Naive B cell (primary cell): ENCODE results near the gene MATN3. TPM values are rescaled to one million over a fixed set of nuclear protein-coding genes. Genes with fewer than 3 reads are reported as not detected.

ENCODE experiments used
- ATAC-seq, 2 donors: fragments of 150-1000 bp; cut with Tn5 transposase; 2 replicates each; pipeline ENCODE4 v1.10.0; 2021; ENCODE audit warnings: low read depth in 2 of 2, mild to moderate bottlenecking in 2 of 2, moderate library complexity in 2 of 2
- DNase-seq: peaks from one replicate; pipeline ENCODE4 v3.0.0; 2022
- H3K27ac Mint-ChIP-seq, 6 donors: one replicate each; pipeline ENCODE4 v1.8.0; 2020 to 2022; ENCODE audit warnings: mild to moderate bottlenecking in 6 of 6, mixed read lengths in 6 of 6, moderate library complexity in 5 of 6, inconsistent platforms in 2 of 6
- H3K27me3 Mint-ChIP-seq, 3 donors: one replicate each; pipeline ENCODE4 v1.8.0; 2021 to 2022; ENCODE audit warnings: mixed read lengths in 3 of 3, mild to moderate bottlenecking in 1 of 3
- H3K36me3 Mint-ChIP-seq, 2 donors: one replicate each; pipeline ENCODE4 v1.8.0; 2020 to 2022; ENCODE audit warnings: mixed read lengths in 2 of 2, inconsistent platforms in 1 of 2, mild to moderate bottlenecking in 1 of 2
- H3K4me1 Mint-ChIP-seq, 3 donors: one replicate each; pipeline ENCODE4 v1.8.0; 2020 to 2022; ENCODE audit warnings: mixed read lengths in 3 of 3, inconsistent platforms in 1 of 3, mild to moderate bottlenecking in 1 of 3, moderate library complexity in 1 of 3
- H3K4me3 Mint-ChIP-seq, 8 donors: one replicate each; pipeline ENCODE4 v1.8.0; 2020 to 2022; ENCODE audit warnings: mild to moderate bottlenecking in 8 of 8, mixed read lengths in 8 of 8, moderate library complexity in 8 of 8, inconsistent platforms in 2 of 8
- H3K9me3 Mint-ChIP-seq, 7 donors: one replicate each; pipeline ENCODE4 v1.8.0; 2020 to 2022; ENCODE audit warnings: mixed read lengths in 7 of 7, mild to moderate bottlenecking in 5 of 7, inconsistent platforms in 2 of 7, moderate library complexity in 1 of 7
- polyA plus RNA-seq, 6 donors: library from polyadenylated mRNA; unstranded; fragments of 300-500 nt; fragmentation: Illumina TruSeq; gene quantifications; one replicate each; pipeline ENCODE4 v1.2.3, GENCODE V29; 2021; ENCODE audit warnings: low read depth in 6 of 6

The MATN3 gene
- polyA plus RNA-seq, 6 donors from 2014 or later = not detected

- Mint-ChIP-seq H3K9me3 (peaks cover 0 to 3% (median 2%) of the 10 kb centered on the region in 7 donors), H3K4me3 (no peak overlapping the region), H3K36me3 (peaks cover 43 to 50% of the 10 kb centered on the region in 2 donors), H3K27ac (no peak overlapping the region), H3K4me1 (peaks cover 0 to 16% (median 1%) of the 10 kb centered on the region in 3 donors), H3K27me3 (no peaks in the 10 kb centered on the region)
- ATAC-seq (no peak), DNase-seq (no peak)
Observed at GRCh38 chr2:20027705-20028434, 15.4 kb upstream of the MATN3 start.

- ATAC-seq (no peak), DNase-seq (no peak)
- Mint-ChIP-seq H3K4me1 (peaks cover 0 to 16% (median 3%) of the 10 kb centered on the region in 3 donors), H3K27me3 (no peaks in the 10 kb centered on the region), H3K4me3 (no peak overlapping the region), H3K36me3 (peaks cover 39 to 55% of the 10 kb centered on the region in 2 donors), H3K9me3 (peaks cover under 1 to 7% (median 3%) of the 10 kb centered on the region in 7 donors), H3K27ac (no peak overlapping the region)
Observed at GRCh38 chr2:20027260-20027677, 14.8 kb upstream of the MATN3 start.

- no peak overlapping the region for H3K27ac Mint-ChIP-seq
- peaks cover 0 to 11% (median 3%) of the 10 kb centered on the region in 3 donors for H3K4me1 Mint-ChIP-seq
- peaks cover 42 to 53% of the 10 kb centered on the region in 2 donors for H3K36me3 Mint-ChIP-seq
- no peak overlapping the region for H3K4me3 Mint-ChIP-seq
- ATAC-seq (no peak), DNase-seq (no peak)
- no peaks in the 10 kb centered on the region for H3K27me3 Mint-ChIP-seq
- peaks cover 8 to 27% (median 16%) of the 10 kb centered on the region in 7 donors for H3K9me3 Mint-ChIP-seq
Observed at GRCh38 chr2:20025065-20025786, 12.8 kb upstream of the MATN3 start.

GRCh38 chr2:20023688-20024087, 11.2 kb upstream of the MATN3 start:
- peaks cover 31 to 38% of the 10 kb centered on the region in 2 donors for H3K36me3 Mint-ChIP-seq
- H3K4me1 Mint-ChIP-seq = peaks cover 0 to 3% (median 0%) of the 10 kb centered on the region in 3 donors
- peak overlapping the region in 1 of 6 donors; percentile 54 for H3K27ac Mint-ChIP-seq
- no peak overlapping the region for H3K4me3 Mint-ChIP-seq
- no peaks in the 10 kb centered on the region for H3K27me3 Mint-ChIP-seq
- DNase-seq = no peak
- peaks cover 5 to 36% (median 20%) of the 10 kb centered on the region in 7 donors for H3K9me3 Mint-ChIP-seq
- no peak for ATAC-seq

- ATAC-seq = no peak
- Mint-ChIP-seq H3K36me3 (peaks cover 25 to 33% of the 10 kb centered on the region in 2 donors), H3K9me3 (peaks cover 5 to 36% (median 20%) of the 10 kb centered on the region in 7 donors), H3K27me3 (no peaks in the 10 kb centered on the region), H3K4me1 (peaks cover 0 to 3% (median 0%) of the 10 kb centered on the region in 3 donors), H3K4me3 (no peak overlapping the region), H3K27ac (no peak overlapping the region)
- DNase-seq = no peak
Observed at GRCh38 chr2:20021405-20022009, 9.0 kb upstream of the MATN3 start.

GRCh38 chr2:20019747-20020146, 7.3 kb upstream of the MATN3 start:
- peaks cover 5 to 37% (median 20%) of the 10 kb centered on the region in 7 donors for H3K9me3 Mint-ChIP-seq
- peaks cover 0 to 3% (median 0%) of the 10 kb centered on the region in 3 donors for H3K4me1 Mint-ChIP-seq
- H3K27ac Mint-ChIP-seq = no peak overlapping the region

GRCh38 chr2:20018601-20019152, 6.2 kb upstream of the MATN3 start:
- Mint-ChIP-seq H3K4me3 (no peak overlapping the region), H3K27ac (no peak overlapping the region), H3K9me3 (peaks cover 5 to 42% (median 22%) of the 10 kb centered on the region in 7 donors), H3K27me3 (peaks cover 11 to 14% (median 13%) of the 10 kb centered on the region in 3 donors), H3K4me1 (peaks cover 0 to 3% (median 0%) of the 10 kb centered on the region in 3 donors), H3K36me3 (peaks cover 19 to 24% of the 10 kb centered on the region in 2 donors)
- no peak for DNase-seq
- no peak for ATAC-seq

More at GRCh38 chr2:20019747-20020146, 7.3 kb upstream of the MATN3 start:
- Mint-ChIP-seq H3K36me3 (peaks cover 25 to 33% of the 10 kb centered on the region in 2 donors), H3K4me3 (peak overlapping the region in 1 of 8 donors; percentile 40), H3K27me3 (peaks cover 2 to 4% (median 3%) of the 10 kb centered on the region in 3 donors)
- no peak for ATAC-seq
- no peak for DNase-seq

GRCh38 chr2:20016346-20016745, 3.9 kb upstream of the MATN3 start:
- no peak overlapping the region for H3K27ac Mint-ChIP-seq
- ATAC-seq (no peak), DNase-seq (no peak)
- peaks cover 7 to 9% of the 10 kb centered on the region in 2 donors for H3K36me3 Mint-ChIP-seq
- H3K27me3 Mint-ChIP-seq = peaks cover 28 to 30% (median 30%) of the 10 kb centered on the region in 3 donors
- peaks cover 0 to 26% (median 14%) of the 10 kb centered on the region in 7 donors for H3K9me3 Mint-ChIP-seq
- peaks cover 6 to 9% (median 8%) of the 10 kb centered on the region in 3 donors for H3K4me1 Mint-ChIP-seq
- no peak overlapping the region for H3K4me3 Mint-ChIP-seq

- Mint-ChIP-seq H3K27me3 (peaks cover 33 to 38% (median 38%) of the 10 kb centered on the region in 3 donors), H3K9me3 (peaks cover 0 to 18% (median 8%) of the 10 kb centered on the region in 7 donors), H3K4me1 (peaks cover 6 to 9% (median 8%) of the 10 kb centered on the region in 3 donors), H3K36me3 (peaks cover 4 to 8% of the 10 kb centered on the region in 2 donors), H3K27ac (no peak overlapping the region), H3K4me3 (no peak overlapping the region)
- DNase-seq = peak; percentile 42
- ATAC-seq = peak; percentile 37 to 52
Observed at GRCh38 chr2:20015482-20016083, 3.1 kb upstream of the MATN3 start.

- Mint-ChIP-seq H3K4me3 (peak overlapping the region; percentile 41 to 91 (median 86)), H3K27ac (peak overlapping the region in 2 of 6 donors; percentile 9 to 26), H3K4me1 (peaks cover 6 to 9% (median 8%) of the 10 kb centered on the region in 3 donors), H3K9me3 (peaks cover 0 to 5% (median 0%) of the 10 kb centered on the region in 7 donors), H3K36me3 (no peaks in the 10 kb centered on the region), H3K27me3 (peaks cover 43 to 60% (median 44%) of the 10 kb centered on the region in 3 donors)
- peak in 1 of 2 donors; percentile 9 for ATAC-seq
- no peak for DNase-seq
Observed at GRCh38 chr2:20013126-20013849, 820 bp upstream of the MATN3 start.

GRCh38 chr2:20012032-20012281, 511 bp downstream of the MATN3 start:
- ATAC-seq = no peak
- DNase-seq = no peak
- Mint-ChIP-seq H3K27ac (no peak overlapping the region), H3K36me3 (no peaks in the 10 kb centered on the region), H3K4me1 (peaks cover 6 to 9% (median 8%) of the 10 kb centered on the region in 3 donors), H3K4me3 (peak overlapping the region; percentile 62 to 90 (median 80)), H3K9me3 (peaks cover 0 to 5% (median 0%) of the 10 kb centered on the region in 7 donors), H3K27me3 (peaks cover 45 to 70% (median 56%) of the 10 kb centered on the region in 3 donors)
